ENCODE data around the gene GXYLT2. TPM values are rescaled to one million over a fixed set of nuclear protein-coding genes. Genes with fewer than 3 reads are reported as not detected.
A peak's percentile ranks its signal among the peaks of the same experiment; 100 is the strongest.

GXYLT2 gene
- polyA plus RNA-seq (2013, experiment 1 of 2), result 9.0 TPM
- 9.1 TPM for polyA plus RNA-seq (2013, experiment 2 of 2)

GRCh38 chr3:72887705-72888545 lies at the start of gene GXYLT2:
Gene GXYLT2, plus strand, starts transcription at chr3:72888046. Its CDS starts 188 bp downstream, at chr3:72888234.
- no peaks in the 10 kb centered on the region for H3K27me3 ChIP-seq (ENCODE audit: control insufficient read depth in 1 of 2, insufficient read depth in 1 of 2, low read length in 2 of 2)
- H3K4ac ChIP-seq (ENCODE audit: low read depth in 1 of 2, low read length in 2 of 2), result peak within 1 kb of the TSS in 1 of 2 experiments; percentile 78
- H2AFZ ChIP-seq (ENCODE audit: low read depth, low read length), result peak within 1 kb of the TSS; percentile 64
- H3K9ac ChIP-seq (ENCODE audit: low read length), result peak within 1 kb of the TSS; percentile 83
- H3K14ac ChIP-seq (ENCODE audit: low read length in 2 of 2), result no peak within 1 kb of the TSS
- no peak within 1 kb of the TSS for H4K91ac ChIP-seq (ENCODE audit: low read length)
- H2BK5ac ChIP-seq (ENCODE audit: low read depth, low read length, poor library complexity, severe bottlenecking), result no peak within 1 kb of the TSS
- peak; percentile 80 for DNase-seq
- H3K27ac ChIP-seq (ENCODE audit: low read length, poor library complexity, severe bottlenecking), result peak within 1 kb of the TSS; percentile 38
- H2BK12ac ChIP-seq (ENCODE audit: low read length in 2 of 2), result peak within 1 kb of the TSS; percentile 24 to 48
- H3K4me3 ChIP-seq (ENCODE audit: insufficient read depth in 1 of 2, low read depth in 1 of 2, low read length in 2 of 2), result peak within 1 kb of the TSS; percentile 64 to 84
- peak within 1 kb of the TSS; percentile 85 to 87 for H3K18ac ChIP-seq (ENCODE audit: low read depth in 1 of 2, low read length in 2 of 2)
- no peaks in the 10 kb centered on the region for H3K36me3 ChIP-seq (ENCODE audit: control insufficient read depth in 1 of 2, insufficient read depth in 2 of 2, low read depth in 1 of 2, low read length in 2 of 2)
- H3K9me3 ChIP-seq (ENCODE audit: control insufficient read depth, low read length), result no peaks in the 10 kb centered on the region
- peak within 1 kb of the TSS; percentile 22 for H2BK120ac ChIP-seq (ENCODE audit: low read depth, low read length)
- H4K8ac ChIP-seq (ENCODE audit: low read length), result peak within 1 kb of the TSS; percentile 90
- H3K23ac ChIP-seq (ENCODE audit: low read length in 2 of 2), result no peak within 1 kb of the TSS
- peaks cover 1% of the 10 kb centered on the region for H3K79me1 ChIP-seq (replicated peaks; ENCODE audit: low read length, poor library complexity, severe bottlenecking)
- WGBS, result under 1% methylated on average over 49 of the region's 96 CpGs
- peak within 1 kb of the TSS; percentile 92 for H3K4me2 ChIP-seq (ENCODE audit: low read length, poor library complexity, severe bottlenecking)
- H3K4me1 ChIP-seq (ENCODE audit: control insufficient read depth, insufficient read depth, low read depth, low read length), result peaks cover 10% of the 10 kb centered on the region
- H2AK5ac ChIP-seq (ENCODE audit: low read length, severe bottlenecking), result no peak within 1 kb of the TSS
- peak within 1 kb of the TSS; percentile 98 for H2BK15ac ChIP-seq (ENCODE audit: low read depth, poor library complexity, severe bottlenecking)

GRCh38 chr3:72839057-72839456 lies 48.8 kb upstream of the GXYLT2 start:
- Histone ChIP-seq H3K27ac (ENCODE audit: low read length, poor library complexity, severe bottlenecking) (no peak overlapping the region), H3K79me1 (replicated peaks; ENCODE audit: low read length, poor library complexity, severe bottlenecking) (peaks cover 7% of the 10 kb centered on the region), H3K27me3 (ENCODE audit: control insufficient read depth in 1 of 2, insufficient read depth in 1 of 2, low read length in 2 of 2) (no peaks in the 10 kb centered on the region), H3K9ac (ENCODE audit: low read length) (no peak overlapping the region), H3K4ac (ENCODE audit: low read depth in 1 of 2, low read length in 2 of 2) (no peak overlapping the region), H2BK5ac (ENCODE audit: low read depth, low read length, poor library complexity, severe bottlenecking) (no peak overlapping the region), H3K18ac (ENCODE audit: low read depth in 1 of 2, low read length in 2 of 2) (no peak overlapping the region), H2BK12ac (ENCODE audit: low read length in 2 of 2) (no peak overlapping the region), H2AK5ac (ENCODE audit: low read length, severe bottlenecking) (no peak overlapping the region), H3K4me3 (ENCODE audit: insufficient read depth in 1 of 2, low read depth in 1 of 2, low read length in 2 of 2) (no peak overlapping the region), H4K8ac (ENCODE audit: low read length) (no peak overlapping the region), H4K91ac (ENCODE audit: low read length) (no peak overlapping the region), H2AFZ (ENCODE audit: low read depth, low read length) (no peak overlapping the region), H3K4me2 (ENCODE audit: low read length, poor library complexity, severe bottlenecking) (no peak overlapping the region), H3K14ac (ENCODE audit: low read length in 2 of 2) (no peak overlapping the region), H3K36me3 (ENCODE audit: control insufficient read depth in 1 of 2, insufficient read depth in 2 of 2, low read depth in 1 of 2, low read length in 2 of 2) (peaks cover 14 to 66% of the 10 kb centered on the region in 2 experiments), H3K23ac (ENCODE audit: low read length in 2 of 2) (no peak overlapping the region), H3K9me3 (ENCODE audit: control insufficient read depth, low read length) (no peaks in the 10 kb centered on the region), H3K4me1 (ENCODE audit: control insufficient read depth, insufficient read depth, low read depth, low read length) (peaks cover 3% of the 10 kb centered on the region), H2BK15ac (ENCODE audit: low read depth, poor library complexity, severe bottlenecking) (no peak overlapping the region), H2BK120ac (ENCODE audit: low read depth, low read length) (no peak overlapping the region)
- over 99% methylated on average over 3 of the region's 3 CpGs for WGBS
- DNase-seq, result no peak

GRCh38 chr3:72844436-72844993 lies 43.3 kb upstream of the GXYLT2 start:
- Histone ChIP-seq H3K18ac (ENCODE audit: low read depth in 1 of 2, low read length in 2 of 2) (no peak overlapping the region), H2BK12ac (ENCODE audit: low read length in 2 of 2) (no peak overlapping the region), H3K4me1 (ENCODE audit: control insufficient read depth, insufficient read depth, low read depth, low read length) (peaks cover 3% of the 10 kb centered on the region), H2BK120ac (ENCODE audit: low read depth, low read length) (no peak overlapping the region), H4K91ac (ENCODE audit: low read length) (no peak overlapping the region), H3K23ac (ENCODE audit: low read length in 2 of 2) (no peak overlapping the region), H2BK15ac (ENCODE audit: low read depth, poor library complexity, severe bottlenecking) (no peak overlapping the region), H3K27ac (ENCODE audit: low read length, poor library complexity, severe bottlenecking) (no peak overlapping the region), H4K8ac (ENCODE audit: low read length) (no peak overlapping the region), H3K36me3 (ENCODE audit: control insufficient read depth in 1 of 2, insufficient read depth in 2 of 2, low read depth in 1 of 2, low read length in 2 of 2) (peaks cover 11 to 25% of the 10 kb centered on the region in 2 experiments), H3K9me3 (ENCODE audit: control insufficient read depth, low read length) (no peaks in the 10 kb centered on the region), H3K27me3 (ENCODE audit: control insufficient read depth in 1 of 2, insufficient read depth in 1 of 2, low read length in 2 of 2) (no peaks in the 10 kb centered on the region), H3K4ac (ENCODE audit: low read depth in 1 of 2, low read length in 2 of 2) (no peak overlapping the region), H2BK5ac (ENCODE audit: low read depth, low read length, poor library complexity, severe bottlenecking) (no peak overlapping the region), H2AFZ (ENCODE audit: low read depth, low read length) (no peak overlapping the region), H3K14ac (ENCODE audit: low read length in 2 of 2) (no peak overlapping the region), H3K4me3 (ENCODE audit: insufficient read depth in 1 of 2, low read depth in 1 of 2, low read length in 2 of 2) (no peak overlapping the region), H3K4me2 (ENCODE audit: low read length, poor library complexity, severe bottlenecking) (no peak overlapping the region), H3K79me1 (replicated peaks; ENCODE audit: low read length, poor library complexity, severe bottlenecking) (peaks cover 6% of the 10 kb centered on the region), H2AK5ac (ENCODE audit: low read length, severe bottlenecking) (no peak overlapping the region), H3K9ac (ENCODE audit: low read length) (no peak overlapping the region)
- peak; percentile 24 for DNase-seq
- WGBS, result 94% methylated on average over 1 of the region's 1 CpG

GRCh38 chr3:72846166-72846565 lies 41.7 kb upstream of the GXYLT2 start:
- H3K18ac ChIP-seq (ENCODE audit: low read depth in 1 of 2, low read length in 2 of 2), result no peak overlapping the region
- 94% methylated on average over 10 of the region's 10 CpGs for WGBS
- H3K27ac ChIP-seq (ENCODE audit: low read length, poor library complexity, severe bottlenecking), result no peak overlapping the region
- H2AFZ ChIP-seq (ENCODE audit: low read depth, low read length), result no peak overlapping the region
- no peak overlapping the region for H2AK5ac ChIP-seq (ENCODE audit: low read length, severe bottlenecking)
- H3K23ac ChIP-seq (ENCODE audit: low read length in 2 of 2), result no peak overlapping the region
- H3K36me3 ChIP-seq (ENCODE audit: control insufficient read depth in 1 of 2, insufficient read depth in 2 of 2, low read depth in 1 of 2, low read length in 2 of 2), result peaks cover 5 to 12% of the 10 kb centered on the region in 2 experiments
- no peak overlapping the region for H4K91ac ChIP-seq (ENCODE audit: low read length)
- H3K79me1 ChIP-seq (replicated peaks; ENCODE audit: low read length, poor library complexity, severe bottlenecking), result peaks cover 6% of the 10 kb centered on the region
- H3K27me3 ChIP-seq (ENCODE audit: control insufficient read depth in 1 of 2, insufficient read depth in 1 of 2, low read length in 2 of 2), result no peaks in the 10 kb centered on the region
- no peak overlapping the region for H3K4me3 ChIP-seq (ENCODE audit: insufficient read depth in 1 of 2, low read depth in 1 of 2, low read length in 2 of 2)
- H3K9ac ChIP-seq (ENCODE audit: low read length), result peak overlapping the region; percentile 92
- DNase-seq, result no peak
- H2BK120ac ChIP-seq (ENCODE audit: low read depth, low read length), result no peak overlapping the region
- no peak overlapping the region for H3K4me2 ChIP-seq (ENCODE audit: low read length, poor library complexity, severe bottlenecking)
- H4K8ac ChIP-seq (ENCODE audit: low read length), result no peak overlapping the region
- no peaks in the 10 kb centered on the region for H3K9me3 ChIP-seq (ENCODE audit: control insufficient read depth, low read length)
- H3K4ac ChIP-seq (ENCODE audit: low read depth in 1 of 2, low read length in 2 of 2), result no peak overlapping the region
- no peak overlapping the region for H2BK12ac ChIP-seq (ENCODE audit: low read length in 2 of 2)
- H2BK5ac ChIP-seq (ENCODE audit: low read depth, low read length, poor library complexity, severe bottlenecking), result no peak overlapping the region
- peaks cover 3% of the 10 kb centered on the region for H3K4me1 ChIP-seq (ENCODE audit: control insufficient read depth, insufficient read depth, low read depth, low read length)
- H3K14ac ChIP-seq (ENCODE audit: low read length in 2 of 2), result no peak overlapping the region
- no peak overlapping the region for H2BK15ac ChIP-seq (ENCODE audit: low read depth, poor library complexity, severe bottlenecking)
